ENCODE results near the gene FHOD3.

FHOD3 gene

DNA sequence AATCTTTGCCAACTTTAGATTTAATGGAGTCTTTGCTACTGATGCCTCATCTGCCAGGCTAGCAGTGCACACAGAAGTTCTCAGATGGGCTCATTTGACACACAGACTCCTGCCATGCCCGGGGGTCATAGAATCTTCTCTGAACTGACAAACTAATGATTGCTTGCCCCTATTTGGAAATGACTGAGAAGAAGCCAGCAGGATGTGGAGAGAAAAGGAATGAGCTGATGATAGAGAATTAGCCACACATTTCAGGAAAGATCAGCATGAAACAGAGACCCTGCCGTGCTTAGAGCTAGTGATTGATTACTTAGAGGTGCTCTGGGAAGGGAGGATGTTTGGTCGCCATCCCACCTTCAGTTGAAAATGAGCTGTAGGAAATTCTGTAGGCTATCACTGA, 352.8 kb downstream of the FHOD3 start:
- DNase-seq (ENCODE audit: low read depth in 4 of 4, low spot score in 1 of 4), result no peak

DNA sequence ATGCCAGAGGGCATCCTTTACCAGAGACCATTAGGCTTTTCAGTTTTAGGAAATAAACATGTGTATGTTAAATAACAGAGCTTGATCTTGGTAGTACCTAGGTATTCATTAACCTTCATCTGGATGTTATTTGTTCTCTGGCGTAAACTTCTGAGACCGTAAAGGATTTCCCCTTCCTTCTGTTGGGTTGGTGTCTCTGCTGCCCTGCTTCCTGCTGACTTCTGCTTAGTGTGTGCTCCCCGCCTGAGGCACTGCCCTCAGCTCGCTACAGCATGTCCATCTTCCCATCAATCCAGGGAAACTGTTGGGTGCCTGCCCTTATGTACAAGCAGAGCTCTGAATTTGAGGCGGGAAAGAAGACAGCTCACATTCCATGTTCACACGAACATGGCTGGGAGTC, 353.4 kb downstream of the FHOD3 start:
- no peak for DNase-seq (ENCODE audit: low read depth in 4 of 4, low spot score in 1 of 4)

DNA sequence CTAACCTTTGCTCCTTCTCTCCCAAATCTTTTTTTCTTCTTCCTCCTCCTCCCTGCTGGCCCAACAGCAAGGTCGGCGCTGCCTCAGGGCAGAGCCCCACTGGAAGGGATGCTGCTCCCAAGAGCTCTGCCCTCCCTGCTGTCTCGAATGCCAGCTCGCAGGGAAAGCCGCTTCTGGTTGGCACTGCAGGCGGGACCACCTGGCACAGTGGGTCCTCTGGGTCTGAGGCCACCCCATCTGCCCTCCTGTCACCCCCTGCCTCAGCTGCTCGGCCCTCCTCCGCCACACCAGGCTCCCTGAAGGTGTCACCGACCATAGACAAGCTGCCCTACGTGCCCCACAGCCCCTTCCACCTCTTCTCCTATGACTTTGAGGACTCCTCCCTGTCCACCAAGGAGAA, 355.0 kb downstream of the FHOD3 start:
- no peak for DNase-seq (ENCODE audit: low read depth in 4 of 4, low spot score in 1 of 4)

DNA sequence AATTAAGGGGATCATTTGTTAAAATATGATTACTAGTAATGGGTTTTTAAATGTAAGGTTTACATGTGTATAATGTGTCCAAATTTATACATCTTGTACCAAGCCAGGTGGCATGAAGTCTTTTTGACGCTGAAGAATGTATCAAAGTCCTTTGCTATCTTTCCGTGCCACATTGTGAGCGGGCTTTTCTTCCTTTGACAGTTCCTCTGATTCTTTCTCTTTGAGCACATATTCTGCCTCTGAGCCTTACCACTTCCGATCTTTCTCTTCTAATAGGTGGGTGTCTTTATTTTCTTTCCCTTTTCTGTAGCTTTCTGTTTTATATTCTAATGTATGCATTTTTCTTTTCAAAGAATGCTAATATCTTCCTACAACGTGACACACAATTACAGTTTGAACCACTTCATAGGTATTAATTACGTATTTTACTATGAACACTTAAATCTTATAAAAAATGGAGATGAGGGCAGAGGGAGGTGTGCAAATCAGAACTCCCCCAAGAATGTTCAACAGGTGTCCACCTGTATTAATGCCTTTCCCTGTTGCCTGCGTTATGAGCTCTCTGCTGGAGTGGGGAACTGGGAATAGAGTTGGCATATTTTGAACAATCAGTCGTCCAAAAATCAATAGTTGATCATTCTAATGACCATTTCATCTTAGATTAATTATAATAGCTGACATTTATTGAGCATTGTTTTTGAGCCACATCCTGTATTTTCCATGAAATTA, 355.8 kb downstream of the FHOD3 start:
- DNase-seq (ENCODE audit: low read depth in 4 of 4, low spot score in 1 of 4), result no peak

DNA sequence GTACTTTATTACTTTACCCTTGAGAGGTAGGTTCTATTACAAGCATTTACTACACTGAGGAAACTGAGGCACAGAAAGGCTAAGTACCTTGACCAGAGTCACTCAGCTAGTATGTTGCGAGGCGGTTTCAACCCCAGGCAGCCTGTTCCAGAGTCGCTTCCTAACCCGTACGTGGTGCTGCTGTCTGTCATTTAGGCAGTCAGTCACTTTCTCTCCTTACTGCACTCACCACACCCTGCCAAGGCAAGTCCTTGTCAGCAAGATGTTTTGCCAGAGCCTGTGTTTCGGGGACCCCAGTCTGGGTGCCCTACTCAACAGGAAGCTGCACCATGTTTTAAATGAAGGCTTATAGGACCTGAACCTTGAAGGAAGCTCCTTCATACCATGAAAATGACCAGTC, 356.4 kb downstream of the FHOD3 start:
- DNase-seq (ENCODE audit: low read depth in 4 of 4, low spot score in 1 of 4), result no peak

DNA sequence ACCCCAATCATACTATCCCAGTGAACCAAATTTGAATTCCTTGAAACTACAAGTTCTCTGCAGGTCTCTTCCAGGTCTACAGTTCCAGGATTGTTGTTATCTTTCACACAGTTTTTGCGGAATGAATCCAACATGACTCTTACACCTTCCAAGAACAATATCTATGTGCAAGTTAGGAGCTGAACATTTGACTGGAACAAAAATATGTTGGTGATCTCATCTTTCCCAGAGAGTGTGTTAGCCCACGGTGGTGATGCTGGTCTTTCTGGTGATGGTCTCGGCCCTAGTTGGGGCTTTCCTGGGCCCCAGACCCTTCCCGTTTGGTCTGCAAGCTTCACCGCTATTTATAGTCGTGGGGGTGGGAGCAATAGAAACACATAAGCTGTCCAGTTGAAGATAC, 357.6 kb downstream of the FHOD3 start:
- no peak for DNase-seq (ENCODE audit: low read depth in 4 of 4, low spot score in 1 of 4)

DNA sequence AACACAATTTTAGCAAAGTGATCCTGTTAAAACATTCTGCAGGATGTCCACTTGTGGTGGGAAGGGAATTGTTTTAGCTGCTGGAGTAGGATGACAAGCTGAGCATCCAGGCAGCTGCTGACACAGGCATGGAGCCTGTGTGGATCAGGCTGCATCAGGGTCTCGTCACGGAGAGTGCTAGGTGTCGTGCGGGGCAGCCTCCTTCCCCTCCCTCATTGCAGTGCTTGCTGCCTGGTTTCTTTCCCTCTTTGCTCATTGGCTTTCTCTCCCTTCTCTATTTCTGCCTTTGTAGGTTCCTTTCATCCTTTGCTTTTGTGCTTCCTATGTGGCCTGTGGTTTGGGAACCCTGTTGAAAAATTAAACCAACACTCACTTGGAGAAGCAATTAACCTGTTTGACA, 358.4 kb downstream of the FHOD3 start:
- DNase-seq (ENCODE audit: low read depth in 4 of 4, low spot score in 1 of 4), result no peak

DNA sequence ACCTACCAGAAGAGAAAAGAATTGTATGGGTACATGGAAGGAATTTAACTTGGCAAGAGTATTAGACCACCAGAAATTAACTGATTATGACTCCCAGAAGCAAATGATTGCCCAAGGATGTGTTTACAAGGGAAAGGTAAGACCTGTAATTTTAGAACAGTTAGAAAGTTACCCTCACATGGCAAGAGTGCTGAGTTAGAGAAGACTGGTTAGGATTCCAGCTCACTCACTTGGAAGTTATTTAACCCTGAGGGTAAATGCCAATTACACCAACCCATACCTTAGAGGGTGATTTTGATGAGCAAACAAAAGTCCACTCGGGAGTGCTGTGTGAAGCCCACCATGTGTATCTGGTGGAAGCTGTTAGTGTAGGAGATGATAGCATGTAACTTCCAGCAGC, 361.1 kb downstream of the FHOD3 start:
- DNase-seq (ENCODE audit: low read depth in 4 of 4, low spot score in 1 of 4), result no peak

DNA sequence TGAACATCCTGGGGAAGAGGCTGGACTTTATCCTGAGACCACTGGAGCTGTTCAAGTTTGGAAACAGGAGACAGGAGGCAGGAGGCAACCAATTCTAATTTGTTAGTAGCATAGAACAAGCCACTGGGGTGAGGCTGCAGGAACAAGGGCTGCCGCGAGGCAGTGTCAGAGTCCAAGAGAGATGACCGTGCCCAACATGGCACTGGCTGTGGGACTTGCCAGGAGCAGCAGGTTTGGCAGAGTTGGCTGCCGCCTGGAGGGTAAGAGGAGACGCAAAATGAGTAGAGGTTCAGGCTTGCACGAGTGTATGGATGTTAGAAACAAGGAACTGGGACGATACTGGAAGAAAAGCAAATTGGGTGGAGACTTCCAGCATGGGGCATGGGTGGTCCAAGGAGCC, 362.8 kb downstream of the FHOD3 start:
- DNase-seq (ENCODE audit: low read depth in 4 of 4, low spot score in 1 of 4), result no peak

DNA sequence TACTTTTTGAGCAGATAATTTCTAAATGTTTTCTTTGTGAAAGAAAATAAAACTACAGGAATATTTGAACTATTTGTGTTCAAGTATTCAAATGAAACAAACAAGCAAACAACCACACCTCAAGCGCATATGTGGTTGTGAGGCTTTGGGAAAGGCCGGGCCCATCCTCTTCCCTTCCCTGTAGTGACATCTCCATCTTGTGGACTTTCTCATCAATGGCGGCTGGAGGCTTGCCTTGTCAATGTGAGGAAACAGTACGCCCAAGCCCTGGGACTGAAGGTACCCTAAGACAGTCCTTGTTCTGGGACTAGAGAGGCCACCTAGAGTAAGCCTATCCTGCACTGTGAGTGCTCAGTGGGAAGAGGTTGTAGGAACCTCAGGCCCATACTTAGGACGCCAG, 364.5 kb downstream of the FHOD3 start:
- no peak for DNase-seq (ENCODE audit: low read depth in 4 of 4, low spot score in 1 of 4)

DNA sequence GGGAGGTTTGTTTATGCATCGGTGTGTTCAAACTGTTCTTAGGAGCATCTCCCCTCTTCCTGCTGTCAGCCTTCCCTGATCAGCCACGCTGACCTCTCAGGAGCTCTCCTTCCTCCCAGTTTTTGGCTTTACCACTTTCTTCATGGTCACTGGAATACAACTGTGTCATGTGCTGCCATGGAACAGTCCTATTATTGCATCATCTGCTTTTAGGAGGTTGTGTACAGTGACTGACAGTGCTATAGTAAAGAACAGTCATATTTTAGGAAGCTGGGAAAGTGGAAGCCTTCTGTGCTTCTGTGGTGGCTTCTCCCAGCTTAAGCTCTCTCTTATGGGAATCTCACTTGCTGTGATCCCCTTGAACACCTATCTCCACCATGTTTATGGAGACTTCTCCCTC, 365.8 kb downstream of the FHOD3 start:
- no peak for DNase-seq (ENCODE audit: low read depth in 4 of 4, low spot score in 1 of 4)

DNA sequence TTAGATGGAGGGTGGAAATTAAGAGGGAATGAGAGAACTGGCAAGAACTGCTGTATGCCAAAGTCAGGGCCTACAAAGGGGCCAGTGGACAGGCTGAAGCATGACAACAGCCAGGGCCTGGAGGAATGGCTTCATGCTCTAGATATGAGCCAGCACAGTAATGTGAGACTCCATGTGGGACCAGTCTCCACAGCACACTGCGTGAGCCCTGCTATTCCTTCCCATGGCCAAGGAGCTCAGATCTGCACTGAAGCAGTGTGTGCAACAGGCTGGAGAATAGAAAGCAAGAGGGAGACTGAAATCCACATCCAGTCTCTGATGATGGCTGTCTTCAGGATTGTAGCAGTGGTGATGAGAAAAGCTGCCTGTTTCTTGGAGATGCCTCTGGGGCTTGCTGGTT, 368.4 kb downstream of the FHOD3 start:
- DNase-seq (ENCODE audit: low read depth in 4 of 4, low spot score in 1 of 4), result no peak

DNA sequence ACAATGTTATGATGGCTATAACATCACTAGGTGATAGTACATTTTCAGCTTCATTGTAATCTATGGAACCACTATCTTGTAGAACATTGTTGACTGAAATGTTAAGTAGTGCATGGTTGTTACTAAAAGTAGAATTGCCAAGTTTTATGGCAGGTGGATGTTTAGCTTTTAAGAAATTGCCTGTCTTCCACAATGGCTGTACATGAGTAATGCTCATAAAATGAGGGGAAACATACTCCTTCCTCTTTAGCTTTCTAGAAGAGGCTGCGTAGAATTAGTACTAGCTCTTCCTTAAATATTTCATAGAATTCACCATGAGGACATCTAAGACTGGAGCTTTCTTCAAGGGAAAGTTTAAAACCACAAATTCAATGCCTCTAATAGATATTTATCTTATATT, 370.3 kb downstream of the FHOD3 start:
- DNase-seq (ENCODE audit: low read depth in 4 of 4, low spot score in 1 of 4), result no peak

DNA sequence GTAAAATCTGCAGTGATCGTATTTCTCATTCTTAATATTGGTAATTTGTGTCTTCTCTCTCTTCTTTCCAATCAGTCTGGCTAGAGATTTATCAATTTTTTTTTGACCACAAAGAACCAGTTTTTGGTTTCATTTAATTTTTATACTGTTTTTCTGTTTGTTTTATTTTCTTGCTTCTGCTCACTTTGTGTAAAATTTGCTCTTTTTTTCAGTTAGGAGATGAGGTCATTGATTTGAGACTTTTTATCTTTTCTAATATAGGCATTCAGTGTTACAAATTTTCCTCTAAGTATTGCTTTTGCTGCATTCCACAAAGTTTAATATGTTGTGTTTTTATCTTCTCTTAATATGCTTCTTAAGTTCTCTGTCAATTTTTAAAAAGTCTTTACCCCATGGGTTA, 370.8 kb downstream of the FHOD3 start:
- DNase-seq (ENCODE audit: low read depth in 4 of 4, low spot score in 1 of 4), result no peak

DNA sequence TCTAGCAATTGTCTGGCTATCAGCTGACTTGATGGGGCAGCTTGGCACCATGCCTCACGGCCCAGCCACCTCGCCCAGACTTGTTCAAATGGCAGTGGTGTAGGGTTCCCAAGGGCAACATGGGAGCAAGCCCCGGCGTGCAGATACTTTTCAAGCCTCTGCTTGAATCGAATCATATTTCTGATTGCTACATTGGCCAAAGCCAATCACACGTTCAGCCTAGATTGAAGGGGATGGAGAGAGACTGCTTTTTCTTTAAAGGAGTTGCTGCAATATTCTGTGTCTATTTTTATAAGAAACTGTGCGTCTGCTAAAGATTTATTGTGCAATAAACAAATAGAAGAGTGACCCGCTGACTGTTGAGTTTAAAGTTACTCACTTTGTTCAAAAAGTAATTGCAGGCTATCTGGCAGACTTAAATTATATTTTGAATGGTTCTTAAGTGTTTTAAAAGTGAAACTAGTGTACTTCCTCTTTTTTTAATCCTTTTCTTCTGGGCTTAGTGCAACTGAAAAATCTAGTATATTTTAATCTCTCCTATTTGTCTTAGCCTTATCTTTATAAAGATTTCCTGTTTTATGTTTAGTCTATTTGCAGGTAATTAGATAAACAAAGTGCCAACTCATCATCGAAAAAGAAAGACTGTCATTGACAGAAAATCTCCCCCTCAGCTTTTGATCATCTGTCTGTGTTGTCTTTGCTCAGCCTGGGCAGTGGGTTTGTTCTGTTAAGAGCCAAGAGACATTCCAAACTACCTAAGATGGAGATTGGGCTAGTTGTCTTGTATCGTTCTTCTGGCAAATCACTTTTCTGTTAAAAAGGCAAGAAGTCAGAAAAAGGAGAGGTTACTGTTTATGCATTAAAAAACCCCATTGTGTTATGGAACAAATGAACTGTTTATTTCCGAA, 375.2 kb downstream of the FHOD3 start:
- no peak for DNase-seq (ENCODE audit: low read depth in 4 of 4, low spot score in 1 of 4)

DNA sequence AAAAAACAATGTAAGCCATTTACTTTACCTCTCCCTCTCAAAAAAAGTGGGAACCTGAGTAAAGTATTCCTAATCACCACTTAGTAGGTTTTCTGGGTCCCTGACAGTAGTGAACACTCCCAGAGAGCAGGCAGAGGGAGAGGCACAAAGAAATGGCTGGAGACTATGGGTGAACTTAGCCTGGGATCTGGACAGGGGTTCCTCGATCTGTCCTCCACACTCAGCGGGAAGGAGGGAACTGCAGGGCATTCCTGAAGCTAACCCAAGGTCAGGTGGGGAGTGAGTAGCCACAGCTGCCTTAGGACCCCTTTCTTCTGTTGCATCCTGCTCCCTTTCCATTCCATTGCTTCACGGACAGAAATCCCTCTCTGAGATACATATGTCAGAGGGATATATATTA, 375.9 kb downstream of the FHOD3 start:
- no peak for DNase-seq (ENCODE audit: low read depth in 4 of 4, low spot score in 1 of 4)

DNA sequence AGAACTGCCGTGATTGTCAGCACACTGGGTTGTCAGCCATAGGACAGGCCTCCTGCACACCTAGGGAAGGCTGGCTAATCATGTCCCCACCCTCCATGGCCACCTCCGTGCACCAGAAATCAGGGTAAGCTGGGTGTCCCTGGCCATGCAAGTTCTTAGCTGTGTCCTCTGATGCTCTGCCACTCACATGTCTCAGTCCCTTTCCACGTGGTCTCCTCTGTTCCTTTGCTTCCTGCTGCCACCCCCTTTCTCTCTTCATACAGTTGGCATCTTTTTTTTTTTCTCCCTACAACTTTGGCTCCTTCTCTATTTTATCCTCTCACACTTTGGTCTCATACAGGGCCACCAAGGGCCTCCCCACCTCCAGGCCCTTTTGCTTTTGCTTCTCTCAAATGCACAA, 377.6 kb downstream of the FHOD3 start:
- DNase-seq (ENCODE audit: low read depth in 4 of 4, low spot score in 1 of 4), result no peak

DNA sequence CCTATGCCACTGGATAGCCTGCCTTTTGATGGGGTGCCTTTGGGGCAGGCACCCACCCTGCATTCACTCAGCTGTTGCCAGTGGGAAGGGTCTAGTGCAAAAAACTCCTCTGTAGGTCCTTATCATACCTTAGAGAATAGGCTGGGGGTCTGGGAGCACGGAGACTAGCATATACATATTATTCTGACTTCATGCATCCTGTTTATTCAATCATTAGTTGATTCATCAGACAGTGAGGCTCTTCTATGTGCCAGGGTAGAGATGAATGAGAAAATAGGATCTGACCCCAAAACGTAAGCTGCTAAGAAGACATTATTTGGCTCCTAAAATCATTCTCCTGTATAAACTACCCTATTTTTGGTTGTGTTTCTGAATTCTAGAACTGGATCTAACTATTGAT, 378.0 kb downstream of the FHOD3 start:
- DNase-seq (ENCODE audit: low read depth in 4 of 4, low spot score in 1 of 4), result no peak

DNA sequence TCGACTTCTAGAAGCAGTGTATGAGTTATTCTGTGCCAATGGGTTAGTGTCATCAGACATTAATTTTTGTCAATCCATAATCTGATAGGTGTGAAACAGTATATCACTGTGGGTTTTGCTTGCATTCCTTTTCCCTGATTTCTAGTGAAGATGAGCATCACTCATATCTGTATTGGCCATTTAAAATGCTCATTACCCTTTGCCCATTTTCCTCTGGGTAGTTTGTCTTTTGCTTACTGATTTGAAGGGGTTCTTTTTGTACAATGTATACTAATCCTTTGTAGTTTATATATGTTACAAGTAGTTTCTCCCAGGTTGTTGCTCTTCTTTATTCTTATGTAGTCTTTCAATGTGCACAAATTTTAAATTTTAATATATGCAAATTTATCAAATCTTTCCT, 379.1 kb downstream of the FHOD3 start:
- no peak for DNase-seq (ENCODE audit: low read depth in 4 of 4, low spot score in 1 of 4)

DNA sequence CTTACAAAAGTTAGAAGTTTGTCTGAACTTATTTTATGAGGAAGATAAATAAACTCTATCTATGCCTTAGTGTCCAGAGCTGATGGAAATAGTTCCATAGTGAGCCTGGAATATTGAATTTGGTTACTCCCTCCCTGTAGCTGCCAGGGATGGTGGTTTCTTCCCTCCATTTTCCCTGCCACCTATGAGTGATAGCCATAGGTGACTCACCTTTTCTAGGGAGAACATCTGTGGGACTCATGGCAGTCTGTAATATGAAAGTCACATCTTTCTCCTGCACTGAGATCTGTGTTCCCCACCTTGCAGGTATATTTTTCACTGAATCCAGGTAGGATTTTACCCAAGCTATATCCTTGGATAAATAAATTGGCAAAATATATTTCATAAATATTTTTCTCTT, 382.5 kb downstream of the FHOD3 start:
- DNase-seq (ENCODE audit: low read depth in 4 of 4, low spot score in 1 of 4), result no peak

DNA sequence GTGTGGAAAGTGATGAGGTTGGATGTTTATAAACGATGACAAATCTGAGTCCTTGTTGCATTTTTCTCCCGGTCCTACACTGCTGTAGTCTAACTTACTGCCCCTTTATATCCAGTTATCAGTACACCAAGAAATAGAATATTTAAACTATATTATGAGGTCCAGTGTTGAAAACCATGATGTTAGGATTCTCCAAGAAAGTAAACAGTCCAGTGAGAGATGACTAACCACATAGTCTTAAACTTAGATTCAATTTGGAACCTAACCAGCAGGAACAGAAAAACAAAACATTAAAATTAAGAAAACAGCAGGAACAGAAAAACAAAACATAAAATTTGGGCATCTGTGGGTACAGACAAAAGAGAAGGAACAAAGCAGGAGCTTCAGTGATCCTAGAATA, 388.1 kb downstream of the FHOD3 start:
- no peak for DNase-seq (ENCODE audit: low read depth in 4 of 4, low spot score in 1 of 4)

Measured in stimulated activated CD4-positive, alpha-beta T cell treated with anti-CD3 and anti-CD28 coated beads, Interleukin-1b, Interleukin-23, amount 100 ng/mL, for 24 hours (primary cell).